GM18502 (cell line): ENCODE measurements around the gene RMC1.
"Not testable (repeated sequence)": the region's sequence is repeated elsewhere in the genome, so short reads cannot be mapped to it uniquely, and the experiment has no call there.

Experiments used
- ATAC-seq: cut with Tn5 transposase; IDR thresholded peaks from one replicate; pipeline ENCODE4 v1.9.1; 2021; ENCODE audit warnings: mild to moderate bottlenecking; ENCODE audit not compliant: unreplicated experiment, poor library complexity

RMC1 gene

DNA sequence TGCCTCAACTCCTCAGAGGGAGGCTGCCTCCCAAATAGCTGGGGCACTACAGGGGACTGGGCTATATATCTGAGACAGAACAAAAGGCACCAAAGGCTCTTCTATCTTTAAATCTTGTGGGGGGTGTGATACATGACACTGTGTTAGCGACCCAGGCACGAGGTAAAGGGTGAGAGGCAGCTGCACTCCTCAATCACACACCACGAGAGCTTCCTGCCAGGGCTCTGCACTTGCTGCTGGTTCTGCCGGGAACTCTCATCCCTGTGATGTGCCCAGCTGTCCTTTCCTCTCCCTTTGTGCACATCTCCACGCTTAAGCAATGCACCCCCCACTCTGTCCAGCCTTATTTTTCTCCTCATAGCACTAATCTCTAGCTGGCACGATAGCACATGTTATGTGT lies 50.6 kb downstream of the RMC1 start:
- ATAC-seq: no peak

DNA sequence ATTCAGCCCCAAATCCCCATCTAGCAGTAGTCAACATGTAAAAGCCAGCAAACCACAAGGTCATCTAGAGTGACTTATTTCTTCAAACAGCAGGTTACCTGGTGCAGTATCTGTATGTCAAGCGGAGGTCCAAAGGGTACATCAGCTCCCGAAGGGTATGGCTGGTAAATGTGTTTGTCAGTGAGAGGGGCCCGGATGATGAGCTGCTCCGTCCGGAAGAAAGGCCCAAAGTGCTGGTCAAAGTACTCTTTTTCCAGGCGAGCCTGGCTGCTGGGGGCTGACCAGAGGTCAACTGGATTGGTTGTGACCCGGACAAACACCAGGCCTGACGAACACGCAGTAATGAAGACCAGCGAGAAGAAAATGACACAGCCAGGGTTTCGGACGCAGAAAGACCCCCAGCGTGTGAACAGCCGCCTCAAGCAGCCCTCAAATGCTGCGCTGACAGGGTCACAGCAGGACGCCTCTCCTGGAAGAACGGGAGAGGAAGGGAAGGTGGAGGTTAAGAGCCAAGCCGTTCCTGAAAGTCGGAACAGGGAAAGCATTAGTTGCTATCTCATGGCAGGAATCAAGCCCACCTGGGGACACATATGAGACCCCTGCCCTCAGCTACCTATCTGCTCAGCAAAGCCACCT lies 53.0 kb downstream of the RMC1 start:
- ATAC-seq: no peak

DNA sequence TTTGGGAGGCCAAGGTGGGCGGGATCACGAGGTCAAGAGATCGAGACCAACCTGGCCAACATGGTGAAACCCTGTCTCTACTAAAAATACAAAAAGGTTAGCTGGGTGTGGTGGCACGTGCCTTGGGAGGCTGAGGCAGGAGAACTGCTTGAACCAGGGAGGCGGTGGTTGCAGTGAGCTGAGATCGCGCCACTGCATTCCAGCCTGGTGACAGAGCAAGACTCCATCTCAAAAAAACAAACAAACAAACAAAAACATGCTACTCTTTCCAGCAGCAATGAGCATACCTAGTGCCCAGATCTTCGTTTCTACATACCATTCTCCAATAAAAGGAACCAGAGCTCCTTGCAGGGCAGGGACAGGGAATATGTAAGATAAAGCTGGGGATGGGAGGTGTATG lies 54.2 kb downstream of the RMC1 start:
- ATAC-seq: not testable (repeated sequence)

DNA sequence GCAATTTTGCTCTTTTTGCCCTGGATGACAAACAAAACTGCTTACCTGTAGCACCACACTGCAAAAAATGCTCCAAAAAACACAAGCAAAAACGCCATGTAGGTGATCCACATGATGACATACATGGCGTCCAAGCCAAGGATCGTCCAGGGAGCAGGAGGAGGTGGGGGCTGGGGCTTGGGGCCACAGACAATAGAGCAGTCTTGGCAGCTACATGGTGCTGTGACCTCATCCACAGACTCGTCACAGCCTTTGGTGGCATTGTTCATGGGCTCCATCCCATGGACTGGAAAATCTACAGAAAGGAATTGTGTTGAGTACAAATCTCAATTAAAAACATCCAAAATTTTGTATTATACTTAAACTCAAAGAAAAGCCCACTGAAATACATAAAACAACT lies 56.9 kb downstream of the RMC1 start:
- no peak for ATAC-seq

DNA sequence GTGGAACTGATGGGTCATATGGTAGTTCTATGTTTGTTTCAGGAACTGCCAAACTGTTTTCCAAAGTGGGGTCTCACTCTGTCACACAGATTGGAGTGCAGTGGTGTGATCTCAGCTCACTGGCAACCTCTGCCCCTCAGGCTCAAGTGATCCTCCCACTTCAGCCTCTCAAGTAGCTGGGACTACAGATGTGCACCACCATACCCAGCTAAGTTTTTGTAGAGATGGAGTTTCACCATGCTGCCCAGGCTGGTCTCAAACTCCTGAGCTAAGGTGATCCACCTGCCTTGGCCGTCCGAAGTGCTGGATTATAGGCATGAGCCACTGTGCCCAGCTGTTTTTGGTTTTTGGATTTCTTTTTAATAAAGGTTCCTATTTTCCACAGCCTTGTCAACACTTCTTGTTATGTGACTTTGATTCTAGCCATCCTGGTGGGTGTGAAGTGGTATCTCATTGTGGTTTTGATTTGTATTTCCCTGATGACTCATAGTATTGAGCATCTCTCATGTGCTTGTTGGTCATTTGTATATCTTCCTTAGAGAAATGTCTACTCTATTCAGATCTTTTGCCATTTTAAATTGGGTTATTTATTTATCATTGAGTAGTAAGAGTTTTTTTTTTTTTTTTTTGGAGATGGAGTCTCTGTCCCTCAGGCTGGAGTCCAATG lies 60.2 kb downstream of the RMC1 start:
- no peak for ATAC-seq

DNA sequence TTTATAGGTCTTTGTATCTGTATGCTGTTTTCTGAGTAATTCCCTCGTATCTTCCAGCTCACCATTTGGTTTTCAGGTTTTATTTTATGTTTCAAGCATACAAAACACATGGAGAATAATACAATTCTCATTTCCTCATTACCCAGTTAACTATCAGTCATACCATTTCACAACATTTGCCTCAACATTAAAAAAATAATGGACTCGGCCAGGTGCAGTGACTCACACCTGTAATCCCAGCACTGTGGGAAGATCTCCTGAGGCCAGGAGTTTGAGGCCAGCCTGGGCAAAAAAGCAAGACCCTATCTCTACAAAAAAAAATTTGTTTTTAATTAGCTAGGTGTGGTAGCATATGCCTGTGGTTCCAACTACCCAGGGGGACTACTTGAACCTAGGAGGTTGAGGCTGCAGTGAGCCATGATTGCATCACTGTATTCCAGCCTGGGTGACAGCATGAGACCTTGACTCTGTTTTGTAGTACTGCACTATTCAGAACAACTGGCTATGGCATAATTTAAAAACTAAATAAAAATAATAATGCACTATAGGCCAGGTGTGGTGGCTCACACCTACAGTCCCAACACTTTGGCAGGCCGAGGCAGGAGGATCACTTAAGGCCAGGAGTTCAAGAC lies 62.7 kb downstream of the RMC1 start:
- no peak for ATAC-seq

DNA sequence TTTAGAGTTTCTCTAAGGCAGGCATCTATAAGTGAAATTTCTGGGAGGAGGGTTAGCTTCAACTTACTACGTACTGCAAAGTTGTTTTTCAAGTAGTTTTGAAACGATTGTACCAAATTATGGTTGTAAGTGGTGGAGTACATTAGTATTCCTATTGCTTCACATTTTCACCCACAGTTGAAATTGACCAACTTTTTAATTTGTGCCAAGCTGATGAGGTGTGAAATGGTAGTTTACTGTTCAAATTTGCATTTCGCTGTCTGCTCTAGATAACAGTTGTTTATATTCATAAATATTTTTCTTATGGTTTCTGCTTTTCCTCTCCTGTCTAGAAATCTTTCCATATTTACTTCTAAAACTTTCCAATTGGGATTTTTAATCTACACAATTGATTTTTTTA lies 64.4 kb downstream of the RMC1 start:
- ATAC-seq: no peak

DNA sequence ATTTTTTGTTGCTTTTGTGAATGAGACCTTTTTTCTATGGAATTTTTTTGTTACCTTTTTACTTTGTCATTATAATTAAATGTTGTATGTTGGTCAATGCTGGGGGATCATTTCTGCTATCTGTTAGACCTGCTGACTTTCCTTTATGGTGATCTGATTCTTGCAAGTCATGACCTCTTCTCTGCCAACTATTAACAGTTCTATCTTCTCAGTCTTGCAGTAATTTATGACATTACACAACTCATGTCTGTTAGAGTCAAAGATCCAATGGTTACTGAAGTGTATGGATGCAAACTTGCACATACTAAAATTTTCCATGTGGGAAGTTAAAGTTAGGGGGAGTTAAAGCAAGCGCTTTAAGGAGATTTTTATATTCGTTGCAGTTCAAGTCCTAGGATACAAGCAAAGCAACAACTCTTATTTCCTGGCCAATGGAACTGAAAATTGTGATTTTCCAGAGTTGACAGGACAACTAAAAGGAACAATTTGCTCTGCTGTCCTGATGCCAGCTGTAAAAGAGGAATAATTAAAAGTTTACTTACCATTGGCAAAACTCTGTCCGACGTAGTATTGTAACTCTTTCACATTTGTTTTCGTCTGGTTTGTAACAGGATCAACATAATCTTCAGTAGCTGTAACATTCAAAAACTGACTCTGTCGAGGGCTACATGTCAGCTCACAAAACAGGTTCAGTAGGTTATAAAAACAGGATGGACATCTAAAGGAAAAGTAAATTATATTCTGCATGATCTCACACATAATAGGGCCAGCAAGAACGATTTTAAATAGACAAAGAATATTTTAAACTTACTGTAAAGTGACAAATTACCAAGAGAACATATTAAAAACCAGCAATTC lies 65.2 kb downstream of the RMC1 start:
- ATAC-seq: no peak

DNA sequence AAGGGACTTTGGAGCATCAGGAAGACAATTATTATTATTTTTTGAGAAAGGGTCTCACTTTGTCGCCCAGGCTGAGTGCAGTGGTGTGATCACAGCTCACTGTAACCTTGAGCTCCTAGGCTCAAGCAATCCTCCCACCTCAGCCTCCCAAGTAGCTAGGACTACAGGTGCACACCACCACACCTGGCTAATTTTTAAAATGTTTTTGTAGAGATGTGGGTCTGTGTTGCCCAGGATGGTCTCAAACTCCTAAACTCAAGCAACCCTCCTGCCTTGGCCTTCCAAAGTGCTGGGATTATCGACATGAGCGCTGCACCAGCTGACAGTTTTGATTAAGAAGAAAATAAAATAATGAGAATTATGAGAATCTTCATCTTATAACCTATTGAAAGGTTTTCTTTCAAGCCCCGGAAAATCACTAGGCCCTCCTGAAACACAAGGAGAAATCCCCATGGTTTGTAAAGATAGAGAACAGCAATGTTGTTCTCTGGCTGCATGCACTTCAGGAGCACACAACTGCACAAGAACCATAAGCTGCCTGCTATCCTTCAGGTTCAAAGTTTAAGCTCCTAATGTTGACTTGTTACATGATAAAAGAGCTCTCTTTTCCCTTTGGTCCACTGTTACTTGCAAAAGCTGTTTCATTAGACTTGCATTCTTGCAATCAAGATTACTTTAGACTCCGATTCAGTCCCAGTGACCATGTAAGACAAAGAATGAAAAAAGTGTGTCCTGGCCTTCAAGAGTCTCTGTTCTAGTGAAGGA lies 66.2 kb downstream of the RMC1 start:
- no peak for ATAC-seq

DNA sequence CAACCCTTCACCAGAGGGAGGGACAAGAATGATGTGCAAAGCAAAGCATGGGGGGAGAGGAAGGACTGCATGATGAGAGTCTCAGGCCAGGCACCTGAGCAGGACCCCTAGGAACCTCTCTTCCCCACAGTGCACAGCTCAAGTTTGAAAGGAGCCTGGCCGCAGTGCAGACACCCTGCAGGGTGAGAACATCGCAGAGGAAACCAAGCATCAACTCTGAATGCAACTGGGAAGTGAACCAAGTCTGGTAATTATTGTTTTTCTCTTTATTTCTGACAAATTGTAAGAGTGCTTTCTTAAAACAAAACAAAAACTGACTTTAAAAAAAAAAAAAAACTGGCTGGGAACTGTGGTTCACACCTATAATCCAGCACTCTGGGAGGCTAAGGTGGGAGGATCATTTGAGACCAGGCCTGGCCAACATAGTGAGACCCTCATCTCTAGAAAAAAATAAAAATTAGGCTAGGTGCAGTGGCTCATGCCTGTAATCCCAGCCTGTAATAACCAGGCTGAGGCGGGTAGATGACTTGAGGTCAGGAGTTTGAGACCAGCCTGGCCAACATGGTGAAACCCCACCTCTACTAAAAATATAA lies 67.7 kb downstream of the RMC1 start:
- no peak for ATAC-seq

DNA sequence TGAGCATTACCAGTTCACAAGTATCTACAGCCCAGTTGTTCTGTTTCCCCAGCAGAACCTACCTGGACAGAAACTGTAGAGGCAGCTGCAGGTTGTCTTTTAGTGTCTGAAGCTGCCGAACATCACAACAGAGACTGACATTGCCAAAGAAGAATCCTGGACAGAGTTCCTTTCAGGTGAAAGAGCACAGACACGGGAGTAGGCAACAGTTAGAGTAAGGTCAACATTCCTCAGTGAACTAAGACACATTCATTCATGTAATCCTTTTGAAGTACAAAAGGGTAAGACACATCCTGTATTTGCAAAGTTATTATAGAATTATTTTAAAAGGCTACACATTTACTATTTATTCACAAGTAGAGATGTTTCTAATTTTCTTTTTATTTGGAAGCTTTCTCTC lies 68.7 kb downstream of the RMC1 start:
- no peak for ATAC-seq

DNA sequence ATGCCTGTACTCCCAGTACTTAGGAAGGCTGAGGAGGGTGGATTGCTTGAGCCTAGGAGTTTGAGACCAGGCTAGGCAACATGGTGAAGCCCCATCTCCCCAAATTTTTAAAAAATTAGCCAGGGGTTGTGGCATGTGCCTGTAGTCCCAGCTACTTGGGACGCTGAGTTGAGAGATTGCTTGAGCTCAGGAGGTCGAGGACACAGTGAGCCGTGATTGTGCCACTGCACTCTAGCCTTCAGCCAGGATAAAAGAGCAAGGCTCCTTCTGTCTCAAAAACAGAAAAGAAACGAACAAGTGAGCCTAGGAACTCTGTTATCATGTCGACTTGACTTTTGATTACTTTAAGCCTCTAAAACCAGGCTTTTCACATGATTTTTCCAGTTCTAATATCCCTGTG lies 69.3 kb downstream of the RMC1 start:
- no peak for ATAC-seq

DNA sequence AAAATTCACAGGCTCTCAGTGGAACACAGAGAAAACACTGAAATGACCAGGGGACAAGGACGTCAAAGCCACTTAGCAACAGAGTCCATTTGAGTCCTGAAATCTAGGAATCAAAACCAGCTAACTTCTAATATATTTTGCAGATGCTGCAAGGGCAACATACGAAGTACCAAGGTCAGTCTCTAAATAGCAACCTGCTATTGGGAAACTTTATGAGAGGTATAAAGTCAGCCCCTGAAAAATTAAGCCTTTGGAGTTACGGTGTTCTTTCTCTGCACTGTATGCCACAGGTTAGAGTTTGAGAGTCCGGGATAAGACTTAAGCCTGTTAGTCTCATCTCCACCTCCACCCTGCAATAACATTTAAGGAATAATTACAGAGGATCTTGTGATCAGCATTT lies 69.7 kb downstream of the RMC1 start:
- ATAC-seq: no peak

DNA sequence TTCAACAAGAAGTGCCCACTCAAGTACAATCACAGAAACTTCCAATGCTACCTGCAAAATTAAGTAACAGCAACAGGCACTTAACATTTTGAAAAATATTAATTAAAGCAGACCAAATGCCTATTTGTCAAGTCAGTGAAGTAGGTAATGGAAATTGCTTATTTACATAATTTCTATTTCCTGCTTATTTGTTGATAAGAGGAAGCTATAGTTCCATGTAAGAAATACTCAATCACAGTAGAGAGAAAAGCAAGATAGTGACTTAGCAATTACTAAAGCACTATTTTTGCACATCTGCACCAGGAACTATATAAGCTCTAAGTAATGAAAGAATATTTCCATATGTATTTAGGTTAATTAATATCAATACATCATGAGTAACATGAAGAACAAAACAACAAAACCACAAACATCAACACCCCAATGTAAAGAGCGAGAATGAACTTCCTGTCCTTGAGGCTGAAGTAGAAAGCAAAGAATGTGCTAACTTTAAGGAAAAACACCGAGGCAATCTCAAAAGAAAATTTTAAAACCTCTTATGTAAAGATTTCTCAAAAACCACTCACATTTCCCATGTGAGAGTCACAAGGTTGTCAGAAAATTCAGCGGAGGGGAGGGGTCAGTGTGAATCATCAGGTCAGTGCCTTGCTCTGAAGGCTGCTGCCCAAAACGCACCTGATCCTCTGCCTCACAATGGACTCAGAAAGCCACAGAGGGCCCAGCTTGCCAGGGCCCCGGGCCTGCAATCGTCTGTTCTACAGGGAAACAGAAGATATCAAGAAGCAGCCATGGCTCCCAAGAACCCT lies 70.5 kb downstream of the RMC1 start:
- ATAC-seq: no peak

DNA sequence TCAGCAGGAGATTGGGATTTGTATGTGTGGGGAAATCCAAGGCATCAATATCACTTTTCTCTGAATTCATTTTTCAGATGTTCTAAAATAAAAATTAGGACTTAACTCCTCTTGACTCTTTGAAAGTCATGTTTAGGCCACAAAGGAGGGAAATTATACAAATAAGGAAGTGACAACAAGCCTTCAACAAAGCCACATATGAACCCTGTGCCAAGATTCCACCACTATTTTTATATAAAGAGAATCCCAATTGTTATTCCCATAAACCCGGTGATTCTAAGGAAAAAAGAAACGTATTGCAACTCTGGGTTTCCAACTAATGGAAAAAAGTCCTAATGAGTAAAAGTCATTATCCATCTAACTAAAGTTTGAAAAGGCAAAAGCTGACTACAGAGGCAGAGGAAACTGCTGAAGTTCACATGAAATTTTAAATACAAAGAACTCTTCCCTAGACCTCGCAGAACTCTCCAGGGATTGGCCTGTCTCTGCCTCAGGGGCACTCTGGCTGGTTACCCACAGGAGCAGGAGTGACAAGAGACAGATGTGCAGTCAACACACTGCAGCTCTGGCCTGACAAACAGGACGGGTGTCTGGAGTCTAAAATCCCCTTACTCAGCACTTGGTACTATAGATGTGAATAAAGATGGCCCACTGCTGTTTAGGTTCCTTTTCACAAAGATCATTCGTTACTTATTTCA lies 71.4 kb downstream of the RMC1 start:
- ATAC-seq: no peak

DNA sequence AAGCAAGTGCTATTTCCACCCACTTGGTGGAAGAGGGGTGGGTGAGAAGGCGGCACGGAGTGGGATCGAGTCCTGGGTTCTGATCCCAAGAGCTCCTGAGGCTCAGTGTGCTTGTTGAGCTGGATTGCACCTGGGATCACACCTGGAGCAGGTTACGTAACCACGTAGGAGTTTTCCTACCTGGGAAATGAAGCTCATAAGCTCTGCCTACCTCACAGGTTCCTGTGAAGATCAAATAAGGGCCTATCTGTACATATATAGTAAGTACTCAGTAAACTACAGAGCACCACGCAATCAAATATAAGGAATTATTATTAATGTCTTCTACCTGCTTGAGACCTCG lies 72.0 kb downstream of the RMC1 start:
- ATAC-seq: no peak

DNA sequence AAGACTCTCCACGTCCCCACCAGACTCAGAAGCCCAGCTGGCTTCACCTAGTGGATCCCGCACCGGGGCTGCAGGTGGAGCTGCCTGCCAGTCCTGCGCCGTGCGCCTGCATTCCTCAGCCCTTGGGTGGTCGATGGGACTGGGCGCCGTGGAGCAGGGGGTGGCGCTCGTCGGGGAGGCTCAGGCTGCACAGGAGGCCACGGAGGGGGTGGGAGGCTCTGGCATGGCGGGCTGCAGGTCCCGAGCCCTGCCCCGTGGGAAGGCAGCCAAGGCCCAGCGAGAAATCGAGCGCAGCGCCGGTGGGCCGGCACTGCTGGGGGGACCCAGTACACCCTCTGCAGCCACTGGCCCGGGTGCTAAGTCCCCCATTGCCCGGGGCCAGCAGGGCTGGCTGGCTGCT lies 74.2 kb downstream of the RMC1 start:
- ATAC-seq: not testable (repeated sequence)

DNA sequence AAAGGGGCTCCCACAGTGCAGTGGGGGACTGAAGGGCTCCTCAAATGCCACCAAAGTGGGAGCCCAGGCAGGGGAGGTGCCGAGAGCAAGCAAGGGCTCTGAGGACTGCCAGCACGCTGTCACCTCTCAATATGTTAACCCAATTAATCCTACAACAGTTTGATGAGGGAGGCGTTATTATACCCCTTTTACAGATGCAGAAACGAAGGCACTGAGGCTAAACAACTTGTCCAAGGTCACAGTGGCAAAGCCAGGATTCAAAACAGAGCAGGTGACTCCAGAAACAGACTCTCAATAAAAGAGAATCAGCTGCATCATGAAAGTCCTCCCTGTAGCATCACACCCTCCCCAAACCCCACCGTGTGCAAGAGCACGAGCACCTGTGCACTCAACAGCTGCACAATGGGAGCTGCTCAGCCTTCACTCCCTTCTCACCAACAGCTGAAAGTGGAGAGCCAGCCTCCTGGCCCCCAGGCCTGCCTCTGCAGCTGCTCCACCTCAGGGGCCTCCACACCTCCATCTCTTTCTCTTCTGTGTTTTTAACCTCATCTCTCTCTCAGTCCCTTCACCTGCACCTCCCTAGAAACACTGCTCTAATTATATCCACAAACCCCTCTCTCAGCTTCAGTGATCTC lies 74.9 kb downstream of the RMC1 start:
- ATAC-seq: no peak
